ENCODE data around the gene CCDC63.
"Not testable (repeated sequence)": the region's sequence is repeated elsewhere in the genome, so short reads cannot be mapped to it uniquely, and the experiment has no call there.

CCDC63 gene

DNA sequence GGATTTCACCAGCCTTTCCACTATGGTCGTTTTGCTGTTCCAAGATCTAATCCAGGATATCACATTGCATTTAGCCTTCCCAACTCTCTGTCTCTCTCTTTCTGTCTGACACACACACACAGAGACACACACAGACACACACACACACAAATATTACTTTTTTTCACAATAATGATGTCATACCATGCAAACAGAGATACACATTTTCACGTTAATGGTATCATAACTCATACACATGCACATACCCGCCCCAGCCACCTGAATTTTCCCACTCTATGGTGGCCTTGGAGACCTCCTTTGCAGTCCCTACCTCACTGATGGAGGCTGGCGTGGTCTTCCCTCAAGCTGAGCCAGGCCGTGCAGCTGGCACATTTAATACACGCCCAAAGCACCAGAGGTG lies 80.8 kb downstream of the CCDC63 start:
- DNase-seq: no peak

DNA sequence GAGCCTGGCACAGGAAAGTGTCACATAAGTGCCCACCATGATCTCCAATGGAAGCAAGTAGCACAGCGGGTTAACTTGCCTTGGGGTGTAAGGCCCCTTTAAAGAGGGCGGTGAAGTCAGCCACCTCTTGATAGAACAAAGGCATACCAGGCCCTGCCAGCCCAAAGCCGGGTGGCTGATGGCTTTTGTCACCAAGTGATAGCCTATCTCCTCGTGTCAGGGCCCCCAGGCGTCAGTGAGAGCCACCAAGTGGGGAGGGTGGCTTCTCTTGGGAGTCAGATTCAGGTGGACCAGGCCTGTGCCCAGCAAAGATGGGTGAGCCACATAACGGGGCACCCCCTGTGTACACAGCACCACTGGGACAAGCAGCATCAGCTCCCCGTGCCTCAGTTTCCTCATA lies 81.9 kb downstream of the CCDC63 start:
- no peak for DNase-seq

DNA sequence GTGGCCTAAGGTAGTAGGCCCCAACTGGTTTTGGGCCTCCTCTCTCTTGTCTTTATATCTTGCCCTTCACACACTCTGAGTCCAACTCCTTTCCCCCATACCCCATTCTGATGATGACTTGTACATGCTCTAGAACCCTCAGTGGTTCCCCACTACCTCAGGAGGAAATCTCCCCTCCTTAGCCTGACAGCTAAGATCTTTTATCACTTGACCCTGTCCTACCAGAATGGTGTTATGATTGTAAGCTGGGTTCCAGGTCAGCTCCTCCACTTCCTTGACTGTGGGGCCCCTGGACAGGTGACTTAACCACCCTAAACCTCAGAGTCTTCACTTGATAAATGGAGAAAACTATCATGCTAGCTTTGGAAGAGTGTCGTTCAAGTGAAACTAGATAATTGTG lies 83.0 kb downstream of the CCDC63 start:
- DNase-seq: no peak

DNA sequence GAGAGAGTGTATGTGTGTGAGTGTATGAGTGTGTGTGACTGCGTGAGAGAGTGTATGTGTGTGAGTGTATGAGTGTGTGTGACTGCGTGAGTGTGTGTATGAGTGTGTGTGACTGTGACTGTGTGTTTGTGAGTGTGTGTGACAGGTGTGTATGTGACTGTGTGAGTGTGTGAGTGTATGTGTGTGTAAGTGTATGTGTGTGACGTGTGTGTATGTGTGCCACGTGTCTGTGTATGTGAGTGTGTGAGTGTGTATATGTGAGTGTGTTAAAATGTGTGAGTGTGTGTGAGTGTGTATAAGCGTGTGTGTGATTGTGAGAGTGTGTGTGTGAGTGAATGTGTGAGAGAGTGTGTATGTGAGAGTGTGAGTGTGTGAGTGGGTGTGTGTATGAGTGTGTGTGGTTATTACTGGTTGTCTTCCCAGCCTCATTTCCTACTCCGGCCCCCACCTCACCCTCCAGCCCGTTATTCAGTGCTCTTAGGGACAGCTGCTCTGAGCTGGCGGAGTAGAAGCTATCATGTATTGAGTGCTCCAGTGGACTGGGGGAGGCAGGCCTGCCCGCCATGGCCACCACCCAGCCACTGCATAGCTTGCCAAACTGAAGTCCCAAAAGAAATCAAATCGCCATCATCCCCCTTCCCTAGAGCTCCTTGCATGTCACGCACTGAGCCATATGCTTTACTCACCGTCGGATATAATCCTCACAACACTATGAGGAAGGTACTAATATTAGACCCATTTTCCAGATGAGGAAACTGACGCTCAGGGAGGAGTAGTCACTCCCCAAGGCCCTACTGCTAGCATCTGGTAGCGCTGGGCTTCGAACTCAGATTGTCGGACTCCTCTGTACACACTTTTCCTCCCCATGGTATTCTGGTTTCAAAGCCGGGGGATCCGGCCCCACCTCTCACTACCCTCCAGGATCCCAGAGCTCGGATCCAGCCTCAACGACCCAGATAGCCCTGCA lies 83.8 kb downstream of the CCDC63 start:
- no peak for DNase-seq

GRCh38 chr12:110931315-110931728 lies 84.5 kb downstream of the CCDC63 start:
- peak; percentile 50 for DNase-seq

GRCh38 chr12:110932046-110932445 lies 85.3 kb downstream of the CCDC63 start:
- DNase-seq: no peak

DNA sequence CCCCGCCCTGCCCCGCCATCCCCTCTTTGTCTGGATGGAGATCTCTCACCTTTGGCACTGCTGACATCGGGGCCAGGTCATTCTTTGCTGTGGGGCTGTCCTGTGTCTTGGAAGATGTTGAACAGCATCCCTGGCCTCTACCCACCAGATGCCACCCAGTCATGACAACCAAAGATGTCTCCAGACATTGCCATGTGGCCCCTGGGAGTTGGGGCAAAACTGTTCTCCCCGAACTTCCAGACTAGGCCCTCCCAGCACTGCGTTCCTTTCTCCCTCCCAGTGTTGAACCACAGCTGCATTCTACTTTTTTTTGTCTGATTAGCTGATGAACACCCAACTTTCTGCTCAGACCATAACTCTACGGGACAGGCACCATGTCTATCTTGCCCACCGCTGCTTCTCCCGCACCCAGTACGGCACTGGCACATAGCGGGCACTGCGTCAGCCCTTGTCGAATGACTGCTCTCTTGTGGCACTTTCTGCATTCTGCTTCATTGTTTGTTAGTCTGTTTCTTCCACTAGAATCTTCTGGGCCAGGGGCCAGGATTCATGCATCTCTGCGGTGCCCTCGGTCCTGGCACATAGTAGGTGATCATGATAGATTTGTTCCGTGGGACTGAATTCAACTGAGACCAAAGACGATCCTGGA lies 86.7 kb downstream of the CCDC63 start:
- no peak for DNase-seq

DNA sequence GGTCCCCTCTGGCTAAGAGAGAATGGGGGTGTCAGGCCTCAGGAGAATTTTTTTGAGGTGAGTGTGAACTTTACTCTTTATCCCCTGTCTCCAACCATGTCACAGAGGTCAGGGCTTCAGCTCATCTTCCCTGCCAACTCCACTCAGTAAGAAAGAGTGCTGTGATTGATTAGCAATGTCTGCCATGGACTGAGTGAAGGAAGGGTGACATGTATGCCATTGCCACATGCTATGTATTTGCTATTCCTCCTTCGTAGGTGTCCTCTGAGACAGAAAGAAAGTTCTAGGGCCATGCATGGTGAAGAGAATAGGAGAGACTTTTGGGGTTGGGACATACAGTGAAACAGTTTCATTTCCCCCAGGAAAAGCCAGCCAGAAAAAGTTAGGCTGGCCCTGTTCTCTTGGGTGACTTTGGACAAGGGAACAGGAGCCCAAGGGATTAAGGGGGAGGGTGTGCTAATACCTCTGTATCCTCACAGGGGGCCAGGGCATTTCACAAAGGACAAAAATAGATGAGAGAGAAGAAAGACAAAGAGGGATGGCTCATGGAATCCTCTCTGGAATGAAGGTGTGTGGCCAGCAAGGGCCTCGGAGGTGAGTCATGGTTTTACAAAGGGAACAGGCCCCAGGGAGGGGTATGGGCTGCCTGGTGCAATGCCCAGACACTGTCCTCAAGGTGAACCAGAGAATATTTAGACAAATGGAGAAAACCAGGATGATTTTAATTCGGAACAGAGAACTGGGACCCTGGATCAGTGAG lies 87.5 kb downstream of the CCDC63 start:
- no peak for DNase-seq

DNA sequence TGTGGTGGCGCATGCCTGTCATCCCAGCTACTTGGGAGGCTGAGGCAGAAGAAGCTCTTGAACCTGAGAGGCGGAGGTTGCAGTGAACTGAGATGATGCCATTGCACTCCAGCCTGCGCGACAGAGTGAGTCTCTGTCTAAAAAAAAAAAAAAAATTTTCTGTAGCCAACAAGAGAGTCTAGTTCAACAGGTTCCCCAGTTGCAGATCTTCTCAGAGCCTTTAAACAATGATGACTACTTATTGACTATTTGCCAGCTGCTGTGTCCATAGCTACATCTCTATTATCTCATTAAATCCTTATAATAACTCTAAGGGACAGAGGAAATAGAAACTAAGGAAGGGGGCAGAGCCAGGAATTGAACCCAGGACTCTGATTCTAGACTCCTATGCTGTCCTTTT lies 88.8 kb downstream of the CCDC63 start:
- DNase-seq: no peak

- DNase-seq: no peak
Observed at GRCh38 chr12:110936367-110937103, 89.7 kb downstream of the CCDC63 start.

- peak; percentile 43 for DNase-seq
Observed at GRCh38 chr12:110937104-110937641, 90.4 kb downstream of the CCDC63 start.

- no peak for DNase-seq
Observed at GRCh38 chr12:110940296-110940695, 93.5 kb downstream of the CCDC63 start.

DNA sequence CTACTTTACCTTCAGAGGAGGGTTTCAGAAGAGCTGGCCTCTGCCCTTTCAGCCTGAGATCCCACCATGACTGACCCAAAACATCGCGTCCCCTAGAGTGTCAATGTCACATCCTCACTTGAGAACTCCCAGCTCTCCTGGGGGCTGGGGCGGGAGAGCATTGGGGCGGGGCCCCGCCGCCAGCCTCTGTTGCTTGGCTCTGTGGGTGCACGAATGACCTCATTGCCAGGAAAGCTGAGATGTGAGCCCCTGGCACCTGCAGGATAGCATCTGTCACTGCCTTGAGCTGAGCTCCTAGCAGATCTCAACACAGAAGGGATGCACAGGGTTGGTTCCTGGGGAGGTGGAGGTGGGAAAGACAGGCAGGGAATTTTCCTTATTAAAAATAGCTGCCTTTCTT lies 94.1 kb downstream of the CCDC63 start:
- DNase-seq: no peak

- no peak for DNase-seq
Observed at GRCh38 chr12:110941391-110941790, 94.6 kb downstream of the CCDC63 start.

DNA sequence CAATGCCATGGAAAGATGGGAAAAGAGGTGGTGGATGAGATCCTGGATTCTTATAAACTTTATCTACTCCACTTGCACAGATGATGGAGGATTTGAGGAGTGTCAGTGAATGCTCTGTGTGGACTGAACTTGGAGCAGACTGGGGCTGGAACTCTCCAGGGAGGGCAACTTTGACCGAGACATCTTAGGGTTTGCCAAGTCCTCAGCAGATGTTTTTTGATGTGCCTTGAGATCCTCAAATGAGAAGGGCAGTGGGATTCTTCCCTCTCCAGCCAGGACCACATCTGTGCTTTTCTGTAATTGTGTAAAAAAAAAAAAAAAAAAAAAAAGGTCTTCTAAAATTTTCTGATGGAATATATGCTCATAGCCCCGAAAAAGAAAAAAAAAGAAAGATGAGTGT lies 96.6 kb downstream of the CCDC63 start:
- DNase-seq: no peak

GRCh38 chr12:110948041-110948440 lies 101.3 kb downstream of the CCDC63 start:
- DNase-seq: no peak

GRCh38 chr12:110950466-110950865 lies 103.7 kb downstream of the CCDC63 start:
- DNase-seq: not testable (repeated sequence)

DNA sequence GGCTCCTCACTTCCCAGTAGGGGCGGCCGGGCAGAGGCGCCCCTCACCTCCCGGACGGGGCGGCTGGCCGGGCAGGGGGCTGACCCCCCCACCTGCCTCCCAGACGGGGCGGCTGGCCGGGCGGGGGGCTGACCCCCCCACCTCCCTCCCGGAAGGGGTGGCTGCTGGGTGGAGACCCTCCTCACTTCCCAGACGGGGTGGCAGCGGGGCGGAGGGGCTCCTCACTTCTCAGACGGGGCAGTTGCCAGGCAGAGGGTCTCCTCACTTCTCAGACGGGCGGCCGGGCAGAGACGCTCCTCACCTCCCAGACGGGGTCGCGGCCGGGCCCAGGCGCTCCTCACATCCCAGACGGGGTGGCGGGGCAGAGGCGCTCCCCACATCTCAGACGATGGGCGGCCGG lies 104.1 kb downstream of the CCDC63 start:
- DNase-seq: not testable (repeated sequence)
